ENCODE measurements around the gene ATP8B4.

ATP8B4 gene

GRCh38 chr15:50119063-50120040 lies at the start of gene ATP8B4:
TSS of gene ATP8B4 (minus strand) at chr15:50119233. CDS start at chr15:50106966, 12,267 bp downstream.
- no peak for TF ChIP-seq CTCF (IDR thresholded peaks at IDR 0.05)

- TF ChIP-seq CTCF (IDR thresholded peaks at IDR 0.05): no peak
Measured at GRCh38 chr15:50168379-50168778, 49.3 kb upstream of the ATP8B4 start.

GRCh38 chr15:50167110-50167509 lies 48.1 kb upstream of the ATP8B4 start:
- no peak for TF ChIP-seq CTCF (IDR thresholded peaks at IDR 0.05)

GRCh38 chr15:50166216-50166615 lies 47.2 kb upstream of the ATP8B4 start:
- TF ChIP-seq CTCF (IDR thresholded peaks at IDR 0.05): no peak

GRCh38 chr15:50164458-50164857 lies 45.4 kb upstream of the ATP8B4 start:
- TF ChIP-seq CTCF (IDR thresholded peaks at IDR 0.05): no peak

- TF ChIP-seq CTCF (IDR thresholded peaks at IDR 0.05): no peak
Measured at GRCh38 chr15:50163719-50164410, 44.8 kb upstream of the ATP8B4 start.

- no peak for TF ChIP-seq CTCF (IDR thresholded peaks at IDR 0.05)
Measured at GRCh38 chr15:50162969-50163718, 44.1 kb upstream of the ATP8B4 start.
